T1000 (cell line): ENCODE data around the gene GATA3.
A peak's percentile ranks its signal among the peaks of the same experiment; 100 is the strongest.
"Not testable (repeated sequence)": the region's sequence is repeated elsewhere in the genome, so short reads cannot be mapped to it uniquely, and the experiment has no call there.

Source experiments
- DNase-seq: peaks from one replicate; lab custom pipeline; 2025; ENCODE audit warnings: mixed read lengths; lab: John Stamatoyannopoulos, UW

Gene GATA3

DNA sequence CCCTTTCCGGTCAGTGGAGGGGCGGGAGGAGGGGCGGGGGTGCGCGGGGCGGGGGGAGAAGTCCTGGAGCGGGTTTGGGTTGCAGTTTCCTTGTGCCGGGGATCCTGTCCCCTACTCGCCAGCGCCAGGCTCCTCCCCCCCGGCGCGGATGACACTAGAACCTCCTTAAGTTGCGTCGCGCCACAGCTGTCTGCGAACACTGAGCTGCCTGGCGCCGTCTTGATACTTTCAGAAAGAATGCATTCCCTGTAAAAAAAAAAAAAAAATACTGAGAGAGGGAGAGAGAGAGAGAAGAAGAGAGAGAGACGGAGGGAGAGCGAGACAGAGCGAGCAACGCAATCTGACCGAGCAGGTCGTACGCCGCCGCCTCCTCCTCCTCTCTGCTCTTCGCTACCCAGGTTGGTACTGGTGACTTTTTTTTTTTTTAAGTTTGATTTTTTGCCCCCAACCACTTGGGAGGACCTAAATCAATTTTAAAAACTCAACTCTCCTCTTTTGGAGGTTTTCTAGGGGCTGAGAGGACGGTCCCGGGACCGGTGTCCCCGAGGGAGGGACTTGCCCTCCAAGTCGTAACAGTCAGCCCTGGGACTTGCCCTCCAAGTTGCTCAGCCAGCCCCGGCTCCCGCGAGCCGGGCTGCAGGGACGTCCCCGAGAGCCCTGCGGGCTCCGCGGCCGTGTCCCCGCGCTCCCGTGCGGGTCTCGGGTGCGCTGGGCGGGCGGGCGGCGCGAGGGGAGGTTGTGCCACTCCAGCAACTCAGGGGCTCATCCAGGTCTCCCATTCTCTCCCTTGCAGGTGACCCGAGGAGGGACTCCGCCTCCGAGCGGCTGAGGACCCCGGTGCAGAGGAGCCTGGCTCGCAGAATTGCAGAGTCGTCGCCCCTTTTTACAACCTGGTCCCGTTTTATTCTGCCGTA, at the start of gene GATA3:
GATA3 (plus strand) TSS at position 195 of the 914 bp plus-strand sequence. CDS start 968 bp downstream, outside the sequence.
- DNase-seq: peak; percentile 60

- DNase-seq: no peak
Measured at GRCh38 chr10:8006274-8006999, 48.1 kb upstream of the GATA3 start.

GRCh38 chr10:8009031-8009430, 45.5 kb upstream of the GATA3 start:
- DNase-seq: no peak

DNA sequence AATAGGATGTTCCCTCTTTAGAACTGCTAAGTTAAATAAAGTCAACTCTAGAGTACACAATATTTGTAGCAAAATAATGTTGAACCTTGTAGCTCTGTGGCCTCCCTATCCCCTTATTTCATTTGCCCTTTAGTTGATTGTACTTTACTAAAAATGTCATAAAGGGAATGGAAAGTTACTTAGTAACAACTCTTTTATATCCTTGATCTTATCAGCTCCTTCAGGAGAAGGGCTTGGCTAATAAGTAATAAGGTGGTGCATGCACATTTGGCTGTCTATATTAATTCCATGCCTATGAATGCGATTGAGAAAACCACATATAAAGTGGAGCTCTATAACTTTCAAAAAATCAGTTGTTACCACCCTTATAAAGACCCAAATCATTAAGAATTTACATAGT, 41.5 kb upstream of the GATA3 start:
- DNase-seq: no peak

- DNase-seq: no peak
Measured at GRCh38 chr10:8013619-8014018, 40.9 kb upstream of the GATA3 start.

GRCh38 chr10:8014649-8015048, 39.8 kb upstream of the GATA3 start:
- DNase-seq: no peak

DNA sequence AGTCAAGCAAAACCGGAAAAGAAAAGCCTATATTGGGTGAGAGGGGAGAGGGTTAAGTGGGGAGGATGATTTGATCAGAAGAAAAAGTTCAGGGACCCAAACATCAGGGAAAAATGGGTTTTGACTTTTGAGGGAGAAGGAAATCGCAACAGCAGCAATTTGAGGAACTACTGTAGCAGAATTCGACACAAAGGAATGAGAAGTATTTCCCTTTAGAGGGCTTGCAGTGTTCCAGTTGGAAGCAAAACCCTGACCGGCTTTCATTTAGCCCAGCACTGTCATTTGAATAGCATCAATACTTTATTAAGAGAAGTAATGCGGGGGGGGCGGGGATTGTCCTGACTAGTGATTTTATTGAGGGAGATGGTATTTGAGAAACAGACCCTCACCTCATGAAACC, 37.2 kb upstream of the GATA3 start:
- no peak for DNase-seq

GRCh38 chr10:8023321-8023720, 31.2 kb upstream of the GATA3 start:
- DNase-seq: no peak

- no peak for DNase-seq
Measured at GRCh38 chr10:8023851-8024250, 30.6 kb upstream of the GATA3 start.

GRCh38 chr10:8026349-8027259, 27.9 kb upstream of the GATA3 start:
- DNase-seq: no peak

- not testable (repeated sequence) for DNase-seq
Measured at GRCh38 chr10:8031211-8031610, 23.3 kb upstream of the GATA3 start.

DNA sequence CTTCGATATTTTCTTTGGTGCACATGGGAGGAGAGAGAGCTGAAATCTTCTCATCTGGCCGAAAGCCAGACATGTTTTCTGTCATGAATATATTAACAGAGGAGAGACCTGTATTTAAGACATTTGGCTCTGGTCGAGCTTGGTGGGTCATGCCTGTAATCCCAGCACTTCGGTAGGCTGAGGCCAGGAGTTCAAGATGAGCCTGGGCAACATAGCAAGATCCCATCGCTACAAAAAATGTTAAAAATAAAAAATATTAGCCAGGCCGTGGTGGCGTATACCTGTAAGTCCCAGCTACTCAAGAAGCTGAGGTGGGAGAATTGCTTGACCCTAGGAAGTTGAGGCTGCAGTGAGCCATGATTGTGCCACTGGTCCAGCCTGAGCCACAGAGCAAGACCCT, 21.9 kb upstream of the GATA3 start:
- DNase-seq: no peak

DNA sequence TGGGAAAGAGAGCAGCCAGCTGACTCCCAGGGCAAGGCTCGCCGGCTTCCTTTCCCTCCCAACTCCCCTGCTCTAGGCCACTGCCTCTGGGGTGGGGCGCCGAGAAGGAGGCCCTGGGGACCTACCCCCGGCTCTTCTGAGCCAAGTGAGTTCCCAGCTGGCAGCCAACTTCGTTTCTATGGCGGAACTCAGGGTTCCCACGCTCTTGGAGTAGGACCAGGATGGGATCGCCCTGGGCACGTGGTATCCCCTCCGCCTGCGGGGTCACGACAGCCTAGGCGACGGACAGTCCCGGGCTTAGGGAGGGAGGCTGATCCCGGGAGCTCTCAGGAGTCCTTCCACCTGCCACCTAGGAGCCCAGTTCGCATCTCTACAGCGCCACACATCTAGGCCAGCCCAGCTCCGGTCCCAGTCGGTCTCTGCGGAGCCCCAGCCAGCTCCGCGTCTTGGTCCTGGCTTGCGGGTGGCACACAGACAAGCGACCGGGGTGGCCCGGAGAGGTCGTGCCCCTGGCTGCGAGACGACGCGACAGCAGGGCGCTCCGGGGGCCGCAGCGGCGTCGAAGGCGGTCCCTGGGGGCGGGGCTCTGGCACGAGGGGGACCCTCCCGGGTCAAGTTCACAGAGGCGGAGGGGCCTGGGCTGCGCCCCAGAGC, 20.5 kb upstream of the GATA3 start:
- DNase-seq: no peak

- no peak for DNase-seq
Measured at GRCh38 chr10:8034466-8035005, 20.0 kb upstream of the GATA3 start.

DNA sequence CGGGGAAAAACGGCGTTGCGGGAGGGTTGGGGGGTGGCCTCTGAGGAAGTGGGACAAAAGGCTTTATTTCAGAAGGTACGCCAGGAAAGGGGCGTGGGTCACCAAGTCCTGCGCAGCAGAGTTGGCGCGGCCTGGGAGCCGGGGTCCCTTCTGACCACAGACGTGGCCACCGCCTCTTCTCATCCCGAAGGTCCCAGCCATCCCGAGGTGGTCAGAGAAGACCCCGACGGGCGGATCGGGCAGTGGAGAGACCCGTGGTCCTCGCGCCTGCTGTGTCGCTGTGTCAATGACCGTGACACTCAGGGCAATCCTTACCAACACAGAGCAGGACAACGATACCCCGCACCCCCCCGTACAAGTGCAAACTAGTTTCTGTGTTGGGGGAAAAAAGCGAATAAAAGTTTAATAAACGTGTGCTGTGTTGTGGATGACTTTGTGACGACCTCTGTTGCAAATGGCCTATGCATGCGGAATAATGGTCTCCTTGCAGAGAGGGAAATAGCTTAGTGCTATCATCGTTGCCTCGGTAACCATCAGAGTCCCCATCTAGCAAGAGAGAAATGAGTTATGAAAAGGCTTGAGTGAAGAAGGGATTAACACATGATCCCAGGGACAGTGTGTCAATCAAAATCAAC, 19.4 kb upstream of the GATA3 start:
- DNase-seq: no peak

DNA sequence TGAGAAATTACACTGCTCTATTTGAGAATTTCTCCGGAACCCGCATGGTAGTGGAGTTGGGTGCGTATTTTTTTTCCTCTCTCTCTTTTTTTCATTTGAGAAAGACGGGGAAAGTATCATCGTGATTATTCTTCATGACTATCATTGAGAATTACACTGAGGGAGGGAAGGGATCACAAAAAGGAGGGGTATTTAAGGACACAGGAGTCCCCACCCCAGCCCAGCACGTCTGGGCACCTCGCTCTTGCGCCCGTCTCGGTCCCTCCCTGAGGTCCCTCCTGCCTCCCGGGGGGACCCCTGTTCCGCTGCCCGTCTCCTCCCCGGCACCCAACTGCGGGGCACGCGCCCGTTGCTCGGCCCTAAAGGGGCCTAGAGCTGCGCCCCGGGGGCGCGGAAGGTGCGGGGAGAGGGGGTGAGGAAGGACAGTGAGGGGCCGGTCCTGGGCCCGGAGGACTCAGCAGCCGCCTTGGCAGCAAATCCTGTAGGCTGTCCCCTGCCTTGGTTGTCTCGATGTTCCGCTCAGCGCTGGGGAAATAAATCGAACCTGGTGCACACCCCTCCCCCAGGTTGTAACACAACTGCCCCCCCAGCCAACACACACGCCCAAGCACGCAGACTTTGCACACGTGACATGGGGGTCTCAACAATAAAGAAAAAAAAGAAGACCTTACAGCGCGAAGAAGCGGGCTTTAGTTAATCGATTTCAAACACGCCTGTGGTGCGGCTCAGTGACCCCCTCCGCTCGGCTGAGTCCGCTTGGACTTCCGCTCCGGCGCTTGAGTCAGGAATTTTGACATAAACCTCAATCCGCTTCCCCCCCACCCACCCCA, 18.6 kb upstream of the GATA3 start:
- no peak for DNase-seq

DNA sequence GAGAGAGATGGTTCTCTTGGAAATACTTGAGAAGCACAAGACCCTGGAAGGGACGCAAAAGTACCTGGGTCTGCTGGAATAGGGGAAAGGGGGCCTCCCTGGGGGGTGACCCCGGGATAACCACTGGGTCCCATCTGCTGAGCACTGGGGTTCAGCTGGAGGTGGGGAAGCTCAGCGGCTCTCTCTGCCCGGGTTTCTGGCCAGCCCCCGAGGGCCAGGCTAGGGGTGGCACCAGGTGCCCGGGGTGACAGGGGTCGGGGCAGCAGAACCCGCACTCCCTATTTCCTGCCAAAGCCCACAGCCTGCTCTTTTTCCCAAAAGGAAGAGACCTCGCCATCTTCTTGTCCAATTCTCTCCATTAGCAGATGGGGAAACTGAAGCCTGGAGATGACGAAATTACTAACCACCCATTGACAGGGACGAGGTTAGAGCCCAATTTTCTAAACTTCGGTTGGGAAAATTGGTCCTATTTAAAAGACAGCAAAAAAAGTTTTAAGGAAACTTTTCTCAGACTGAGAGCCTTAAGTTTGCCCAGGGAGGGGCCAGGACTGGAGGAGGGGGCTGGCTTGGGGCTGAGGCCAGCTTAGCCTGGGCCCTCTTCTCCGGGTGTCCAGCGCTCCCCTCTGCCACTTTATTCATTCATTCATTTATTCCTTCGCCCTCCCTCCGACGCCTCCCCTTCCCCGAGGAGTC, 17.8 kb upstream of the GATA3 start:
- DNase-seq: no peak

- DNase-seq: no peak
Measured at GRCh38 chr10:8037199-8037801, 17.2 kb upstream of the GATA3 start.
